Stomach (tissue), 4 donors: ENCODE data around the gene TRIM26.

Experiments used
- POLR2AphosphoS5 ChIP-seq, 3 donors: sonication (generic); formaldehyde crosslinking; IDR thresholded peaks; one replicate each; pipeline ENCODE4 v1.6.1; 2016; ENCODE audit warnings: antibody characterized with exemption in 3 of 3
- TF ChIP-seq, protein P1 (sequence below), 7 experiments: fragments of 450-650 bp in 4 of 7; fragments of 200-600 bp in 3 of 7; sonication (generic) in 3 of 7; IDR thresholded peaks; one replicate each; pipeline ENCODE4 v1.5.1; 2016 to 2019; ENCODE audit warnings: antibody characterized with exemption in 7 of 7, control low read depth in 2 of 7, mild to moderate bottlenecking in 1 of 7

DNA sequence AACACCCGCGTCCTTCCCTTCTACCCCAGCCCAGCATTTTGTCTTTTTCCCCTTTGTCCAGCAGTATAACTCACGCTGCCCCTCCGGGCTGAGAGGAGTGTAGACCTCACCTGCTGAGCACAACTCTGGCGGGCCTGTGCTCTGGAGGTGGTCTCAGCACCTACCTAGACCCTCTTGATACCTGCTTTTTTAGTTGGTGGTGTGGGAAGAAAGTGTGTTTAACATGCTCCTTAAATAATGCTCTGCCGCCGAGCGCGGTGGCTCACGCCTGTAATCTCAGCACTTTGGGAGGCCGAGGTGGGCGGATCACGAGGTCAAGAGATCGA, 1.4 kb upstream of the TRIM26 start:
- TF ChIP-seq, protein P1, sequence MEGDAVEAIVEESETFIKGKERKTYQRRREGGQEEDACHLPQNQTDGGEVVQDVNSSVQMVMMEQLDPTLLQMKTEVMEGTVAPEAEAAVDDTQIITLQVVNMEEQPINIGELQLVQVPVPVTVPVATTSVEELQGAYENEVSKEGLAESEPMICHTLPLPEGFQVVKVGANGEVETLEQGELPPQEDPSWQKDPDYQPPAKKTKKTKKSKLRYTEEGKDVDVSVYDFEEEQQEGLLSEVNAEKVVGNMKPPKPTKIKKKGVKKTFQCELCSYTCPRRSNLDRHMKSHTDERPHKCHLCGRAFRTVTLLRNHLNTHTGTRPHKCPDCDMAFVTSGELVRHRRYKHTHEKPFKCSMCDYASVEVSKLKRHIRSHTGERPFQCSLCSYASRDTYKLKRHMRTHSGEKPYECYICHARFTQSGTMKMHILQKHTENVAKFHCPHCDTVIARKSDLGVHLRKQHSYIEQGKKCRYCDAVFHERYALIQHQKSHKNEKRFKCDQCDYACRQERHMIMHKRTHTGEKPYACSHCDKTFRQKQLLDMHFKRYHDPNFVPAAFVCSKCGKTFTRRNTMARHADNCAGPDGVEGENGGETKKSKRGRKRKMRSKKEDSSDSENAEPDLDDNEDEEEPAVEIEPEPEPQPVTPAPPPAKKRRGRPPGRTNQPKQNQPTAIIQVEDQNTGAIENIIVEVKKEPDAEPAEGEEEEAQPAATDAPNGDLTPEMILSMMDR (IDR thresholded peaks at IDR 0.05) = no peak
- no peak for TF ChIP-seq POLR2AphosphoS5 (IDR thresholded peaks at IDR 0.05)
